Skin of body (tissue), 2 donors: ENCODE measurements around the gene UBAC2. TPM values are rescaled to one million over a fixed set of nuclear protein-coding genes. Genes with fewer than 3 reads are reported as not detected.

Experiments
- DNase-seq: peaks from one replicate; lab custom pipeline; 2025; lab: John Stamatoyannopoulos, UW
- total RNA-seq: library from RNA; depleted of rRNA; stranded (reverse); fragments of >200 nt; gene quantifications from one replicate; pipeline ENCODE4 v1.2.3, GENCODE V29; 2014

The UBAC2 gene
- total RNA-seq, 1 donor from 2014 or later = 57.1 TPM

GRCh38 chr13:99294198-99294597, 93.5 kb downstream of the UBAC2 start:
- no peak for DNase-seq

- DNase-seq = no peak
Observed at GRCh38 chr13:99294958-99295357, 94.3 kb downstream of the UBAC2 start.

GRCh38 chr13:99295488-99296252, 95.0 kb downstream of the UBAC2 start:
- no peak for DNase-seq

GRCh38 chr13:99296398-99296797, 95.7 kb downstream of the UBAC2 start:
- no peak for DNase-seq

DNA sequence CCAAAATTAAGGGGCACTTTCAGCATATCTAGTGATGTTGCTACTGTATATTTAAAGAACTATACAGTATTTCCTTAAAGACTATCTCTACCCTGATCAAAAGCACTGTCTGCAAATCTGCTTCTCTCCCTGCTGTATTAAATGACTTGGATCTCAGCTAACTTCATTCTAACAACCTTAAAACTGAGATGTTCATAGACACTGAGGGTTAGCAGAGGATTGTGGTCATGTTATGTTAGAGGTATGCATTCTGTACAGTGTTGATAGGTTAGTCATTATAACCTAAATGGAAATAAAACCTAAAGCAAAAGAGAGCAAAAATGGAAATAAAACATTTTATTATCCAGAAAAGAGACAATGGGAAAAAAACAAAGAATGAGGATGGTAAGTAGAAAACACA, 96.7 kb downstream of the UBAC2 start:
- DNase-seq = no peak

GRCh38 chr13:99298056-99298455, 97.4 kb downstream of the UBAC2 start:
- no peak for DNase-seq

DNA sequence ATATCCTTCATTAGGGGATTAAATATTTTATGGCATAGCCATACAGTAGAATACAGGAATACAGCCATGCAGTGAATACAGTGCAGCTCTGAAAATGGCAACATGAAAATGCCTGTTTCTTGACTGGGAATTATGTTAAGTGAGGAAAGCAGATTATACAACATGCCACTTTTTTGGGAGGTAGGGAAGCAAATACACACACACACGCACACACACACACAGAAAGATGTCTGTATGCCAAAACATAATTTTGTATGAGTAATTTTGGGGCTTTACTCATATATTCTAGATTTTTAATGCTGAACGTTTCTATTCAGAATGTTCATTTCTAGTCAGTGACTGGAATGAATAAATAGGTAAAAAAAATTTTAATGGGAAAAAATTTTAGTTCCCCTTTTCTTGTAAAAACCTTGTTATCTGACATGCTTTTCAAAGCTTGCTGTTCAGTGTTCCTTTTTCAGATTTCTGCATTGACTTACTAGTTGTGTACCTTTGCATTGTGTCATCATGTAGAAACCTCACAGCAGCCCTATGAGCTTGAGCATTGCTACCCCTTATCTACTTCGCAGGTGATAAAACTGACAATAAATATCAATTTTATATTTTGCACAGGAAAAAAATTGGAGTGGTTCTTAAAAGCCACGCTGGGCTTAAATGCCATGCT, 98.7 kb downstream of the UBAC2 start:
- DNase-seq = no peak

GRCh38 chr13:99299920-99300341, 99.3 kb downstream of the UBAC2 start:
- no peak for DNase-seq

DNA sequence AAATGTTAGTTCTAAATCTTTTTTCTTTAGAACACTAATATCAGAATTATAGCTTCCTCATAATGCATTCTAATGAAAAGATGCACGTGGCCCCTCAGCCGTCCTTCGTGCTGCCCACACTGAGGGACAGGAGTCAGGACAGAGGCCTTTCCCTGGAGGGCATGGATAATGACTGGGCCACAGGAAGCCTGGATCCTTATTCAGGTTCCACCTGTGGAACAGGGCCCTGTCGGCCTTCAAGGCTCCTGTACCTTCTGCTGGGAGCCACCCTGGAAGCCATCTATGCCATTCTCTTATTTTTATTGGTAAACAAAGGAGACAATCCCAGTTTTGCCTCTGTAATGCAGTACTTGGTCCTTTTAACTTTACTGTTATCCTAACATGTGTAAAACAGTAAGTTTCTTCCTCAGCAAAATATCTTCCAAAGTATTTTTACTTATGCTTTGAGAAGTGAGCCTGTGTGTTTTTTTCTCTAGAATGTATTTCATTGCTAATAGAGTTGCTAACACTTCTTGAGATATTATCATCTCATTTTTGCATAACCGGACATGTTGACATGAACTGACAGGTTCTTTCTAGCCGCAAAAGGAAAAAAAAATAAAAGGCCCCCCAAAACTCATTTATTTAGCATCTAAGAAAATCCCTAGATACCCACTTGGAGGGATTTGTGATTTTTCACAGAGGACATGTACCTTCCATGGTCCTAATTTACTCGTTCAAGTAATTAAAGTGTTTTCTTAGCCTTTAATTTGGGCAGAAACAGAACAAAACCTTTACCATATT, 100.6 kb downstream of the UBAC2 start:
- no peak for DNase-seq

DNA sequence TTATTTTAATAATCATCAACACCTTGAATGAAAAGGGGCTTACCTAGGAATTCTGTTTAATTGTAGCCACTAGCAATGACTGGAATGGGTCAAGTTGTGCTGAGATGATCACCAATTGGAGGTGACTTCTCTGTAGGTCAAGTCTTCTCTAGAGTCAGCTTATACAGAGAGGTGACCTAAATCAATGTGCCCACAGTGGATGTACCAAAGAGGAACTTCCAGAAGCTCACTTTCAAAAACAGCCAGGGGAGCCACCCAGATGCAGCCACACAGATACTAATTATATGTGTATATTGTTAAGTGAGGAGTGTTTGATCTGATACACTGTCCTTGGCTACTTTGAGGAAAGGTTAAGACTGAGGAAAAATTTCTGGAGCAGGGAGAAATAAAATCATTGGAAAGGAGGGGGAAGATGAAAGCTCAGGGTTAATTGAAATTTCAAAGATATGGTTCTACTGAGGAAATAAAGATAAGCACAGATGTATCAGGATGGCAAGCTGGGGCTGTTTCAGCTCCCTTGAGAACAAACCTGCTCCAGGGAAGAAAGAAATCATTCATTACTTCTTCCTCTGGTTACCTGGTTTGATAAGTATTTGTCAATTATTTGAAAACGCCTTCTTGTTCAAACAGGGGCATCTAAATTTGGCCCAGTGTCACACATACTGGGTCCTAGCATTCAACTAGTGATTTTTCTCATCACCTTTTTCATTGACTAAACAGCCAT, 101.4 kb downstream of the UBAC2 start:
- no peak for DNase-seq

GRCh38 chr13:99302637-99303505, 102.2 kb downstream of the UBAC2 start:
- no peak for DNase-seq

DNA sequence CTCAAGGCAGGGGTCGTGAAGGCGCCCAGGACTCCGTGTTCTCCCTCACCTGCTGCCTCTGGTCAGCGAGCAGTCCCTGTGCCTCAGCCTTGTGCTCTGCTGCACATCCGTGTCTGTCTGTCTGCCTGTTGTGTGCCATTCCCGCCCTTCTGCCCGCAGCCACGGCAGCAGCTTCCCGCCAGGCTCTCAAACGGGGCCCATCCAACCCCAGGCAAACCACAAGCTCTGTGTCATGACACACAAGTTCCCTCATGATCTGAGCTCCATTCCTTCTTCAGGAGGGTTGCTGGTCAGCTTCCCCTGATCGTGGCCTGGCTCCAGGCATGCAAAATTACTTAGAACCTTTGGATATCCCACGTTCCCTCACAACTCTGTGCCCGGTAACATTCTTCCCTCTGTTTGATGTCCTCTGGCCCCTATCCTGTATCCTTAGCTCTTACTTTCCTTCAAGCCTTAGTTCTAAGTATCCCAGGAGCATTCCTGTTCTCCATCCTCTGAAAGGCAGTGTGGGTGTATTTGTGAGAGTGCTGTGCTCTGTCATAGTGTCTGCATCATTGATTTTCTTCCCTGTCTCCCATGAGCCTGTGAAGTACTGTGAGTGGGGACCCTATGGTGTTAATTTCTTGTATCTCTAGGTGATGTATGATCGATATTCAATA, 103.3 kb downstream of the UBAC2 start:
- DNase-seq = no peak

- no peak for DNase-seq
Observed at GRCh38 chr13:99304541-99304940, 103.9 kb downstream of the UBAC2 start.

- DNase-seq = no peak
Observed at GRCh38 chr13:99305158-99305557, 104.5 kb downstream of the UBAC2 start.

- no peak for DNase-seq
Observed at GRCh38 chr13:99305566-99305965, 104.9 kb downstream of the UBAC2 start.

GRCh38 chr13:99307247-99307646, 106.6 kb downstream of the UBAC2 start, which contains the start of gene GPR183:
Gene GPR183 (minus strand): TSS chr13:99307399. CDS start chr13:99296145, 11,254 bp downstream.
- no peak for DNase-seq

GRCh38 chr13:99307648-99308339, 107.1 kb downstream of the UBAC2 start:
- DNase-seq = no peak

GRCh38 chr13:99308471-99309087, 107.9 kb downstream of the UBAC2 start:
- no peak for DNase-seq
